Hepatocyte (in vitro differentiated cells): Measurements from ENCODE around the gene CD300LB.

Experiments
- CTCF ChIP-seq: fragments of 200-600 bp; sonication (generic); IDR thresholded peaks from 2 replicates; pipeline ENCODE4 v1.5.1; 2016; ENCODE audit warnings: antibody characterized with exemption, mild to moderate bottlenecking; ENCODE audit not compliant: poor library complexity
- EZH2 ChIP-seq: fragments of 200-600 bp; sonication (generic); IDR thresholded peaks from 2 replicates; pipeline ENCODE4 v1.6.1; 2016; ENCODE audit warnings: antibody characterized with exemption, mild to moderate bottlenecking, borderline replicate concordance

DNA sequence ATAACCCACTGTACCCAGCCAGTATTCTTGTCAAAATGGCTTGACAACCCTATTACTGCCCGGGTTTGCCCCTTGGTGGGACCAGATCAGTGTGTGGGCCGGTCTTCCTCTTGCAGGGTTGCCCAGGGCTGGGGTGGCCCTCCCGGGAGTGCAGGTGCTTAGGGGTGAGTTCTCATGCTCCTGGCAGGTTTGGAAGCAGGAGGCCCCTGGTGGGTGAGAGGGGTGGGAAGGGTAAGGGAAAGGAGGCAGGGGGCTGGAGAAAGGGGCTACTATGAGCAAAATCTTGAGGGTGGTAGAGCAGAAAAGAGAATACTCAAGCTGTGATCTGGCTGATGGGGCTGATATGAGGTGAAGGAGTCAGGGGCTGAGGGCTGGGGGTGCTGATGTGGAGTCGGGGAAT, 58.4 kb downstream of the CD300LB start:
- no peak for TF ChIP-seq CTCF
- no peak for TF ChIP-seq EZH2
